ENCODE results near the gene IGSF9B. TPM values are rescaled to one million over a fixed set of nuclear protein-coding genes. Genes with fewer than 3 reads are reported as not detected.

The IGSF9B gene
- total and polyA plus RNA-seq, 9 of the 15 experiments (the other 6 are each of a cell fraction or from before 2014, with no cell fraction given) = 0.09 TPM; not detected in 8

DNA sequence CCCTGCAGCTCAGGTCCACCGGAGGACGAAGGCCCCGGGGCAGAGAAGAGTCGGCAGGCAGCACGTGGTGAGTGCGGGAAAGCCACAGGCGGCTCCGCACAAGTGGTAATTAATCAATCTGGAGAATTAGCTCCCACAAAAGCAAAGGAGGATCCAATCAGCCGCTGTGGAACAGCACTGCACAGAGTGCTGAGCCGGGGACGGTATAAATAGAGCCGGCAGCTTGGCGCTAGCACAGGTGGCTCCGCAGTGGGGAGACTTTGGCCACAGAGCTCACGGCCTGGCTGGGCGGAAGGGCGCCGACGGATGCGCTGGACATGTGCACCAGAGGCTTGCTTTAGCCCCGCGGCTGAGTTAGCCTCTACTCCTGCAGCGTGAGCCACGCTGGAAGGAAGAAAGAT, 48.9 kb downstream of the IGSF9B start (continued):
- TF ChIP-seq, protein P1, sequence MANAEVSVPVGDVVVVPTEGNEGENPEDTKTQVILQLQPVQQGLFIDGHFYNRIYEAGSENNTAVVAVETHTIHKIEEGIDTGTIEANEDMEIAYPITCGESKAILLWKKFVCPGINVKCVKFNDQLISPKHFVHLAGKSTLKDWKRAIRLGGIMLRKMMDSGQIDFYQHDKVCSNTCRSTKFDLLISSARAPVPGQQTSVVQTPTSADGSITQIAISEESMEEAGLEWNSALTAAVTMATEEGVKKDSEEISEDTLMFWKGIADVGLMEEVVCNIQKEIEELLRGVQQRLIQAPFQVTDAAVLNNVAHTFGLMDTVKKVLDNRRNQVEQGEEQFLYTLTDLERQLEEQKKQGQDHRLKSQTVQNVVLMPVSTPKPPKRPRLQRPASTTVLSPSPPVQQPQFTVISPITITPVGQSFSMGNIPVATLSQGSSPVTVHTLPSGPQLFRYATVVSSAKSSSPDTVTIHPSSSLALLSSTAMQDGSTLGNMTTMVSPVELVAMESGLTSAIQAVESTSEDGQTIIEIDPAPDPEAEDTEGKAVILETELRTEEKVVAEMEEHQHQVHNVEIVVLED (CRISPR knock-in tag; IDR thresholded peaks at IDR 0.05) = no peak
- TF ChIP-seq CXXC5 (CRISPR knock-in tag; IDR thresholded peaks at IDR 0.05) = no peak
- no peak for TF ChIP-seq ZNF707 (CRISPR knock-in tag; conservative IDR thresholded peaks at IDR 0.05)
- no peak for TF ChIP-seq NR2C1 (IDR thresholded peaks at IDR 0.05)
- no peak for TF ChIP-seq NR2C1 (tag; IDR thresholded peaks at IDR 0.05)

DNA sequence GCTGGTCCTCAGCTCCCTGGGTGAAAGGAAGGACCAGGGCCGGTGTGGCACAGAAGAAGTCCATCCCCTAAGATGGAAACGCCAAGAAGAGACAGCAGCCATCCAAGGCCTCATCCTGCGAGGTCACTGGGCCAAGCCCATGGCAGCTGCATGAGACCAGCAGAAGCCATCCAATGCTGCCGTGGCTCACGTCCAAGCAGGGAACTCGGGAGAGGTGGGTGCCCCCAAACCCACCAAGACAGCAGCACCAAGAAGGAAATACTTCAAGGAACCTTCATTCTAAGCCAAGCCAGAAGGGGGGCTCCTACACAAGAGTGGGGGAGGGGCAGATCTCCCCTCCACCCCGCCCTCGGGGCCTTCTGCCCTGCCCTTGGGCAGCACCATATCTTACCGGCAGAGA, 49.6 kb downstream of the IGSF9B start:
- no peak for FAIRE-seq
- no peak for ATAC-seq

More for the DNA sequence above, 49.6 kb downstream of the IGSF9B start:
- TF ChIP-seq, protein P2, sequence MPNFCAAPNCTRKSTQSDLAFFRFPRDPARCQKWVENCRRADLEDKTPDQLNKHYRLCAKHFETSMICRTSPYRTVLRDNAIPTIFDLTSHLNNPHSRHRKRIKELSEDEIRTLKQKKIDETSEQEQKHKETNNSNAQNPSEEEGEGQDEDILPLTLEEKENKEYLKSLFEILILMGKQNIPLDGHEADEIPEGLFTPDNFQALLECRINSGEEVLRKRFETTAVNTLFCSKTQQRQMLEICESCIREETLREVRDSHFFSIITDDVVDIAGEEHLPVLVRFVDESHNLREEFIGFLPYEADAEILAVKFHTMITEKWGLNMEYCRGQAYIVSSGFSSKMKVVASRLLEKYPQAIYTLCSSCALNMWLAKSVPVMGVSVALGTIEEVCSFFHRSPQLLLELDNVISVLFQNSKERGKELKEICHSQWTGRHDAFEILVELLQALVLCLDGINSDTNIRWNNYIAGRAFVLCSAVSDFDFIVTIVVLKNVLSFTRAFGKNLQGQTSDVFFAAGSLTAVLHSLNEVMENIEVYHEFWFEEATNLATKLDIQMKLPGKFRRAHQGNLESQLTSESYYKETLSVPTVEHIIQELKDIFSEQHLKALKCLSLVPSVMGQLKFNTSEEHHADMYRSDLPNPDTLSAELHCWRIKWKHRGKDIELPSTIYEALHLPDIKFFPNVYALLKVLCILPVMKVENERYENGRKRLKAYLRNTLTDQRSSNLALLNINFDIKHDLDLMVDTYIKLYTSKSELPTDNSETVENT (CRISPR knock-in tag; IDR thresholded peaks at IDR 0.05) = no peak
- Histone ChIP-seq H3K36me3 (ENCODE audit: control insufficient read depth, insufficient read depth, low read length) (no peaks in the 10 kb centered on the region), H3K9me1 (ENCODE audit: control insufficient read depth, insufficient read depth, low read length) (no peaks in the 10 kb centered on the region), H2AFZ (ENCODE audit: low read depth, low read length) (no peak overlapping the region), H3K4me1 (replicated peaks in 1 of 2; ENCODE audit: control insufficient read depth in 2 of 2, insufficient read depth in 2 of 2, low read length in 2 of 2) (no peaks in the 10 kb centered on the region), H3K27me3 (ENCODE audit: control insufficient read depth in 2 of 2, insufficient read depth in 2 of 2, low read length in 2 of 2) (peaks cover 2 to 40% of the 10 kb centered on the region in 2 experiments; a peak in 3 of 5 replicates), H3K4me3 (no peak overlapping the region), H3K79me2 (ENCODE audit: control insufficient read depth, insufficient read depth, low read length) (no peaks in the 10 kb centered on the region), H3K4me2 (ENCODE audit: insufficient read depth, low read length) (no peak overlapping the region), H3K9ac (ENCODE audit: insufficient read depth in 1 of 2, low read depth in 2 of 2, low read length in 2 of 2) (no peak overlapping the region), H3K27ac (ENCODE audit: extremely low read depth, low read depth, low read length) (no peak overlapping the region), H4K20me1 (replicated peaks; ENCODE audit: control insufficient read depth, insufficient read depth, low read length) (no peaks in the 10 kb centered on the region; the same call in 1 of the 2 replicates), H3K9me3 (replicated peaks; ENCODE audit: control insufficient read depth, insufficient read depth, low read depth, low read length) (no peaks in the 10 kb centered on the region)
- in situ Hi-C loops (cut with MboI) (no loop called here), intact Hi-C loops (cut with micrococcal nuclease) (no loop called here)
- WGBS (ENCODE audit: insufficient coverage, low coverage, missing lambda C conversion rate) = 2% methylated on average over 8 of the region's 9 CpGs
- DNase-seq (ENCODE audit: extremely low read depth in 1 of 4, low spot score in 3 of 4) = no peak
- CTCF ChIA-PET (ENCODE audit: low intra/inter-chr PET ratio) = no interaction called here
- BruUV-seq (replicated peaks) = no TSS peak
- POLR2A ChIA-PET = no interaction called here
